ENCODE data around the gene UNC5B.

UNC5B gene

GRCh38 chr10:71316056-71316785, 103.9 kb downstream of the UNC5B start:
- Histone ChIP-seq H3K27ac (no peak overlapping the region), H3K4me3 (no peak overlapping the region)
- DNase-seq (ENCODE audit: low spot score): no peak
- no peak for TF ChIP-seq CTCF (IDR thresholded peaks at IDR 0.05)

GRCh38 chr10:71316786-71317160, 104.4 kb downstream of the UNC5B start:
- no peak for DNase-seq (ENCODE audit: low spot score)
- Histone ChIP-seq H3K4me3 (no peak overlapping the region), H3K27ac (no peak overlapping the region)
- no peak for TF ChIP-seq CTCF (IDR thresholded peaks at IDR 0.05)

- Histone ChIP-seq H3K4me3 (no peak overlapping the region), H3K27ac (no peak overlapping the region)
- DNase-seq (ENCODE audit: low spot score): no peak
- no peak for TF ChIP-seq CTCF (IDR thresholded peaks at IDR 0.05)
Measured at GRCh38 chr10:71317739-71318138, 105.4 kb downstream of the UNC5B start.

- DNase-seq (ENCODE audit: low spot score): peak; percentile 80
- Histone ChIP-seq H3K27ac (peak within 1 kb of the TSS; percentile 57 to 71), H3K4me3 (peak within 1 kb of the TSS; percentile 77)
- no peak for TF ChIP-seq CTCF (IDR thresholded peaks at IDR 0.05)
Measured at GRCh38 chr10:71319042-71319799, 106.9 kb downstream of the UNC5B start, which contains the start of gene SLC29A3. Gene SLC29A3, plus strand, starts transcription at chr10:71319259. Its CDS starts 51 bp downstream, at chr10:71319310.

GRCh38 chr10:71319800-71320392, 107.5 kb downstream of the UNC5B start:
- Histone ChIP-seq H3K4me3 (peak overlapping the region; percentile 77), H3K27ac (peak overlapping the region in 1 of 2 donors; percentile 71)
- DNase-seq (ENCODE audit: low spot score): no peak
- no peak for TF ChIP-seq CTCF (IDR thresholded peaks at IDR 0.05)

DNA sequence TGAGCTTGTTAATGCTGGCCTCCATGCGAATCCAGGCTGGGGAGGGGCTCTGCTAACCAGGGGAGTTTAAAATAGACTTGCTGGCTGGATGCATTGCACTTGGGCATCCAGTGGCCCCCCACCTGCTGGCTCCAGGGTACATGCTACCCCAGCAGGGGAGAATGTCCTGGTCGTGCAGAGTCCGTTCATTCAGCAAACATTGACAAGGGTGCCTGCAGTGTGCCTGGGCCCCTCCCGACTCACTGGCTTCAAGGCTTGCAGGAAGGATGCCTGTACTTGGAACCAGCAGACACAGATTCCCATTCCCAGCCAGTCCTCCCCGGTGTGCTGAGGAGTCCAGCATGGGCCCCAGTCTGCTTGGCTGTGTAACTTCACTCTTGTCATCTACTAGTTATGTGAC, 108.2 kb downstream of the UNC5B start:
- no peak for DNase-seq (ENCODE audit: low spot score)
- H3K27ac ChIP-seq: no peak overlapping the region
- TF ChIP-seq CTCF (IDR thresholded peaks at IDR 0.05): no peak

More for the DNA sequence above, 108.2 kb downstream of the UNC5B start:
- no peak overlapping the region for H3K4me3 ChIP-seq
